WTC11 (cell line): ENCODE results near the gene PCDHB3. TPM values are rescaled to one million over a fixed set of nuclear protein-coding genes. Genes with fewer than 3 reads are reported as not detected.
"Not testable (repeated sequence)": the region's sequence is repeated elsewhere in the genome, so short reads cannot be mapped to it uniquely, and the experiment has no call there.

Experiments used
- ATAC-seq: fragments of 200-7000 bp; cut with Tn5 transposase; 2 replicates; pipeline ENCODE4 v1.10.0; 2021; ENCODE audit warnings: mild to moderate bottlenecking, moderate library complexity
- CTCF ChIA-PET: fragments of 300-600 bp; sonication (Branson Sonifier 250); formaldehyde crosslinking; loops from one replicate; lab custom pipeline; 2021; ENCODE audit warnings: antibody characterized with exemption; lab: Charles Lee
- POLR2A ChIA-PET: fragments of 350-600 bp; sonication (Branson Sonifier 250); formaldehyde crosslinking; loops from one replicate; lab custom pipeline; 2021; ENCODE audit warnings: antibody characterized with exemption; lab: Charles Lee
- DNase-seq: peaks from one replicate; pipeline ENCODE4 v3.0.0; 2021; ENCODE audit warnings: low spot score
- H3K27ac Mint-ChIP-seq: 2 replicates; pipeline ENCODE4 v1.8.0; 2021; ENCODE audit warnings: mixed read lengths
- H3K27me3 Mint-ChIP-seq: 2 replicates; pipeline ENCODE4 v1.8.0; 2021; ENCODE audit warnings: low read depth, mild to moderate bottlenecking, moderate library complexity, mixed read lengths
- H3K36me3 Mint-ChIP-seq: 2 replicates; pipeline ENCODE4 v1.8.0; 2021; ENCODE audit warnings: mixed read lengths
- H3K4me1 Mint-ChIP-seq: 2 replicates; pipeline ENCODE4 v1.8.0; 2022; ENCODE audit warnings: mixed read lengths
- H3K4me3 Mint-ChIP-seq: 2 replicates; pipeline ENCODE4 v1.8.0; 2021; ENCODE audit warnings: mild to moderate bottlenecking, moderate library complexity, mixed read lengths
- H3K9me3 Mint-ChIP-seq: 2 replicates; pipeline ENCODE4 v1.8.0; 2021; ENCODE audit warnings: mixed read lengths
- ATF3 ChIP-seq: sonication (generic); formaldehyde crosslinking; conservative IDR thresholded peaks from 2 replicates; pipeline ENCODE4 v1.8.1; 2022; ENCODE audit warnings: mild to moderate bottlenecking, missing genetic modification reagents
- CREB1 ChIP-seq: sonication (generic); formaldehyde crosslinking; IDR thresholded peaks from 2 replicates; pipeline ENCODE4 v1.8.0; 2023; ENCODE audit warnings: mild to moderate bottlenecking, missing genetic modification reagents
- CTCF ChIP-seq: fragments of 200-600 bp; IDR thresholded peaks from 2 replicates; pipeline ENCODE4 v1.8.0; 2022; ENCODE audit warnings: antibody characterized with exemption
- ETV6 ChIP-seq: sonication (generic); formaldehyde crosslinking; IDR thresholded peaks from 2 replicates; pipeline ENCODE4 v1.8.1; 2022; ENCODE audit warnings: mild to moderate bottlenecking, missing genetic modification reagents
- FOXJ3 ChIP-seq: sonication (generic); formaldehyde crosslinking; IDR thresholded peaks from 2 replicates; pipeline ENCODE4 v1.9.0; 2021; ENCODE audit warnings: missing genetic modification reagents, mild to moderate bottlenecking, borderline replicate concordance
- HMGA2 ChIP-seq: fragments of 250-450 bp; sonication (Bioruptor Pico); IDR thresholded peaks from 2 replicates; pipeline ENCODE4 v1.4.0; 2021; ENCODE audit warnings: mild to moderate bottlenecking, moderate library complexity
- IRF2 ChIP-seq: sonication (generic); formaldehyde crosslinking; IDR thresholded peaks from 2 replicates; pipeline ENCODE4 v1.8.0; 2022; ENCODE audit warnings: low read depth, missing genetic modification reagents, borderline replicate concordance
- NFATC4 ChIP-seq: fragments of 250-450 bp; sonication (Bioruptor Pico); IDR thresholded peaks from 2 replicates; pipeline ENCODE4 v1.9.0; 2021; ENCODE audit warnings: mild to moderate bottlenecking
- NR3C1 ChIP-seq: sonication (generic); formaldehyde crosslinking; conservative IDR thresholded peaks from 2 replicates; pipeline ENCODE4 v1.8.1; 2023; ENCODE audit warnings: low read depth, mild to moderate bottlenecking, missing genetic modification reagents
- RORB ChIP-seq: fragments of 250-450 bp; sonication (Bioruptor Pico); IDR thresholded peaks from 2 replicates; pipeline ENCODE4 v1.9.0; 2021; ENCODE audit warnings: mild to moderate bottlenecking
- SMAD4 ChIP-seq: sonication (generic); formaldehyde crosslinking; IDR thresholded peaks from 2 replicates; pipeline ENCODE4 v1.8.0; 2022; ENCODE audit warnings: mild to moderate bottlenecking, missing genetic modification reagents
- TEAD4 ChIP-seq: sonication (generic); formaldehyde crosslinking; IDR thresholded peaks from 2 replicates; pipeline ENCODE4 v1.8.0; 2022; ENCODE audit warnings: mild to moderate bottlenecking, missing genetic modification reagents
- TP53 ChIP-seq: sonication (generic); formaldehyde crosslinking; IDR thresholded peaks from 2 replicates; pipeline ENCODE4 v1.8.1; 2023; ENCODE audit warnings: mild to moderate bottlenecking, missing genetic modification reagents
- ZMAT4 ChIP-seq: fragments of 250-450 bp; sonication (Bioruptor Pico); IDR thresholded peaks from 2 replicates; pipeline ENCODE4 v1.9.0; 2021; ENCODE audit warnings: mild to moderate bottlenecking
- ZNF396 ChIP-seq: fragments of 250-450 bp; sonication (Bioruptor Pico); IDR thresholded peaks from 2 replicates; pipeline ENCODE4 v1.8.0; 2021; ENCODE audit warnings: mild to moderate bottlenecking, moderate library complexity, borderline replicate concordance
- ZNF512 ChIP-seq: sonication (generic); formaldehyde crosslinking; IDR thresholded peaks from 2 replicates; pipeline ENCODE4 v1.8.1; 2022; ENCODE audit warnings: missing genetic modification reagents, borderline replicate concordance
- total RNA-seq: library from RNA; stranded (reverse); gene quantifications from 3 replicates; pipeline ENCODE4 v1.2.3, GENCODE V29; 2021
- TF ChIP-seq, protein P1 (sequence below): sonication (generic); formaldehyde crosslinking; IDR thresholded peaks from 2 replicates; pipeline ENCODE4 v1.8.1; 2022; ENCODE audit warnings: mild to moderate bottlenecking, missing genetic modification reagents, moderate library complexity, borderline replicate concordance
- TF ChIP-seq, protein P2 (sequence below): sonication (generic); formaldehyde crosslinking; IDR thresholded peaks from 2 replicates; pipeline ENCODE4 v1.8.1; 2022; ENCODE audit warnings: low read depth, missing genetic modification reagents, borderline replicate concordance
- TF ChIP-seq, protein P3 (sequence below): sonication (generic); formaldehyde crosslinking; IDR thresholded peaks from 2 replicates; pipeline ENCODE4 v1.8.1; 2022; ENCODE audit warnings: low read depth, mild to moderate bottlenecking, moderate library complexity, missing genetic modification reagents, borderline replicate concordance

Gene PCDHB3
- total RNA-seq, 1 experiment from 2014 or later, result 6.4 TPM

GRCh38 chr5:141149812-141150211 is 49.5 kb downstream of the PCDHB3 start, which contains the start of gene PCDHB6 (continued):
- TF ChIP-seq ZNF512 (CRISPR knock-in tag), result no peak
- no peak for TF ChIP-seq CTCF
- TF ChIP-seq, protein P1, sequence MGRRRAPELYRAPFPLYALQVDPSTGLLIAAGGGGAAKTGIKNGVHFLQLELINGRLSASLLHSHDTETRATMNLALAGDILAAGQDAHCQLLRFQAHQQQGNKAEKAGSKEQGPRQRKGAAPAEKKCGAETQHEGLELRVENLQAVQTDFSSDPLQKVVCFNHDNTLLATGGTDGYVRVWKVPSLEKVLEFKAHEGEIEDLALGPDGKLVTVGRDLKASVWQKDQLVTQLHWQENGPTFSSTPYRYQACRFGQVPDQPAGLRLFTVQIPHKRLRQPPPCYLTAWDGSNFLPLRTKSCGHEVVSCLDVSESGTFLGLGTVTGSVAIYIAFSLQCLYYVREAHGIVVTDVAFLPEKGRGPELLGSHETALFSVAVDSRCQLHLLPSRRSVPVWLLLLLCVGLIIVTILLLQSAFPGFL, result no peak
- TF ChIP-seq FOXJ3 (CRISPR knock-in tag), result no peak
- no peak for TF ChIP-seq ZNF396 (CRISPR knock-in tag)
- no peak for TF ChIP-seq CREB1 (CRISPR knock-in tag)
- TF ChIP-seq ZMAT4, result no peak
- TF ChIP-seq, protein P2, sequence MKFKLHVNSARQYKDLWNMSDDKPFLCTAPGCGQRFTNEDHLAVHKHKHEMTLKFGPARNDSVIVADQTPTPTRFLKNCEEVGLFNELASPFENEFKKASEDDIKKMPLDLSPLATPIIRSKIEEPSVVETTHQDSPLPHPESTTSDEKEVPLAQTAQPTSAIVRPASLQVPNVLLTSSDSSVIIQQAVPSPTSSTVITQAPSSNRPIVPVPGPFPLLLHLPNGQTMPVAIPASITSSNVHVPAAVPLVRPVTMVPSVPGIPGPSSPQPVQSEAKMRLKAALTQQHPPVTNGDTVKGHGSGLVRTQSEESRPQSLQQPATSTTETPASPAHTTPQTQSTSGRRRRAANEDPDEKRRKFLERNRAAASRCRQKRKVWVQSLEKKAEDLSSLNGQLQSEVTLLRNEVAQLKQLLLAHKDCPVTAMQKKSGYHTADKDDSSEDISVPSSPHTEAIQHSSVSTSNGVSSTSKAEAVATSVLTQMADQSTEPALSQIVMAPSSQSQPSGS (CRISPR knock-in tag), result no peak
- TF ChIP-seq HMGA2 (CRISPR knock-in tag), result no peak

DNA sequence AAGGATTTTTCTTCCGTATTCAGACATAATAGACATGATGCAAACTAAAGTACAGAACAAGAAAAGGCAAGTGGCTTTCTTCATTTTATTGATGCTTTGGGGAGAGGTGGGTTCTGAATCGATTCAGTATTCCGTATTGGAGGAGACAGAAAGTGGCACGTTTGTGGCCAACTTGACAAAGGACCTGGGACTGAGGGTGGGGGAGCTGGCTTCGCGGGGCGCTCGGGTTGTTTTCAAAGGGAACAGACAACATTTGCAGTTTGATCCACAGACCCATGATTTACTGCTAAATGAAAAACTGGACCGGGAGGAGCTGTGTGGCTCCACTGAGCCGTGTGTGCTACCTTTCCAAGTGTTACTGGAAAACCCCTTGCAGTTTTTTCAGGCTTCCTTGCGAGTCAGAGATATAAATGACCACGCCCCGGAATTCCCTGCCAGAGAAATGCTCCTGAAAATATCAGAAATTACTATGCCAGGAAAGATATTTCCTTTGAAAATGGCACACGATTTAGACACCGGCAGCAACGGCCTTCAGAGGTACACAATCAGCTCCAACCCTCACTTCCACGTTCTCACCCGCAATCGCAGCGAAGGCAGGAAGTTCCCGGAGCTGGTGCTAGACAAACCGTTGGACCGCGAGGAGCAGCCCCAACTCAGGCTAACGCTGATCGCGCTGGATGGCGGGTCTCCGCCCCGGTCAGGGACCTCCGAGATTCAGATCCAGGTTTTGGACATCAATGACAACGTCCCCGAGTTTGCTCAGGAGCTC is 50.1 kb downstream of the PCDHB3 start:
- CTCF ChIA-PET, result interaction anchor here (0.8 to 1.8 kb wide), 19 partner anchors 9 to 413 kb away, joined by 3 to 22 read pairs (median 5); partner anchors contain the start of genes PCDHA8, PCDHB10, PCDHB11 and PCDHB14
- no peak overlapping the region for H3K4me3 Mint-ChIP-seq
- H3K4me1 Mint-ChIP-seq, result no peaks in the 10 kb centered on the region
- peaks cover 15% of the 10 kb centered on the region for H3K36me3 Mint-ChIP-seq
- no peak overlapping the region for H3K27ac Mint-ChIP-seq
- DNase-seq, result no peak
- POLR2A ChIA-PET, result no interaction called here
- ATAC-seq, result no peak
- H3K9me3 Mint-ChIP-seq, result peaks cover 18% of the 10 kb centered on the region
- TF ChIP-seq FOXJ3 (CRISPR knock-in tag), result no peak
- no peak for TF ChIP-seq NFATC4
- no peak for TF ChIP-seq RORB
- no peak for TF ChIP-seq TEAD4 (CRISPR knock-in tag)
- no peak for TF ChIP-seq SMAD4 (CRISPR knock-in tag)
- TF ChIP-seq ETV6, result no peak
- peaks cover 4% of the 10 kb centered on the region; the same call in 1 of the 2 replicates for H3K27me3 Mint-ChIP-seq

GRCh38 chr5:141150993-141151325 is 50.7 kb downstream of the PCDHB3 start:
- Mint-ChIP-seq H3K27me3 (peaks cover 4% of the 10 kb centered on the region; the same call in 1 of the 2 replicates), H3K9me3 (peaks cover 18% of the 10 kb centered on the region)

DNA sequence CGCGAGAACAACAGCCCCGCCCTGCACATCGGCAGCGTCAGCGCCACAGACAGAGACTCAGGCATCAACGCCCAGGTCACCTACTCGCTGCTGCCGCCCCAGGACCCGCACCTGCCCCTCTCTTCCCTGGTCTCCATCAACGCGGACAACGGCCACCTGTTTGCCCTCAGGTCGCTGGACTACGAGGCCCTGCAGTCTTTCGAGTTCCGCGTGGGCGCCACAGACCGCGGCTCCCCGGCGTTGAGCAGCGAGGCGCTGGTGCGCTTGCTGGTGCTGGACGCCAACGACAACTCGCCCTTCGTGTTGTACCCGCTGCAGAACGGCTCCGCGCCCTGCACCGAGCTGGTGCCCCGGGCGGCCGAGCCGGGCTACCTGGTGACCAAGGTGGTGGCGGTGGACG is 51.4 kb downstream of the PCDHB3 start:
- Mint-ChIP-seq H3K36me3 (peaks cover 16% of the 10 kb centered on the region), H3K9me3 (peaks cover 19% of the 10 kb centered on the region)
- H3K27ac Mint-ChIP-seq, H3K4me1 Mint-ChIP-seq, POLR2A ChIA-PET, ATAC-seq, DNase-seq, H3K4me3 Mint-ChIP-seq, H3K27me3 Mint-ChIP-seq: not testable (repeated sequence)
- CTCF ChIA-PET, result interaction anchor here (1.1 kb wide), 1 partner anchor 16 kb away, joined by 5 read pairs; the partner anchor contains the start of gene PCDHB5

More at GRCh38 chr5:141150993-141151325, 50.7 kb downstream of the PCDHB3 start:
- ATAC-seq, result no peak
- ChIA-PET CTCF (interaction anchor here (1.5 to 1.8 kb wide), 6 partner anchors 10 to 310 kb away, joined by 3 to 22 read pairs (median 6); partner anchors contain the start of genes PCDHA8, PCDHB4, PCDHB5 and PCDHB9), POLR2A (no interaction called here)
- Mint-ChIP-seq H3K27ac (no peak overlapping the region), H3K36me3 (peaks cover 15% of the 10 kb centered on the region), H3K4me1 (0 out of 2 replicates have a peak, but pooled peaks cover 4% of the 10 kb centered on the region), H3K4me3 (no peak overlapping the region)
- TF ChIP-seq, protein P3, sequence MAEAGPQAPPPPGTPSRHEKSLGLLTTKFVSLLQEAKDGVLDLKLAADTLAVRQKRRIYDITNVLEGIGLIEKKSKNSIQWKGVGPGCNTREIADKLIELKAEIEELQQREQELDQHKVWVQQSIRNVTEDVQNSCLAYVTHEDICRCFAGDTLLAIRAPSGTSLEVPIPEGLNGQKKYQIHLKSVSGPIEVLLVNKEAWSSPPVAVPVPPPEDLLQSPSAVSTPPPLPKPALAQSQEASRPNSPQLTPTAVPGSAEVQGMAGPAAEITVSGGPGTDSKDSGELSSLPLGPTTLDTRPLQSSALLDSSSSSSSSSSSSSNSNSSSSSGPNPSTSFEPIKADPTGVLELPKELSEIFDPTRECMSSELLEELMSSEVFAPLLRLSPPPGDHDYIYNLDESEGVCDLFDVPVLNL (CRISPR knock-in tag), result no peak
- no peak for TF ChIP-seq ATF3 (CRISPR knock-in tag)
- TF ChIP-seq NR3C1, result no peak
- TF ChIP-seq CREB1 (CRISPR knock-in tag), result no peak
- TF ChIP-seq IRF2 (CRISPR knock-in tag), result no peak
- TF ChIP-seq TP53, result no peak
- DNase-seq, result no peak

- peaks cover 24% of the 10 kb centered on the region for H3K9me3 Mint-ChIP-seq
- ATAC-seq, DNase-seq, H3K4me1 Mint-ChIP-seq, POLR2A ChIA-PET, H3K27me3 Mint-ChIP-seq, H3K27ac Mint-ChIP-seq, H3K4me3 Mint-ChIP-seq: not testable (repeated sequence)
- H3K36me3 Mint-ChIP-seq, result peaks cover 21% of the 10 kb centered on the region
- CTCF ChIA-PET, result interaction anchor here (0.9 to 1.1 kb wide), 3 partner anchors 17 to 41 kb away, joined by 3 to 5 read pairs (median 3); partner anchors contain the start of gene PCDHB5
Measured at GRCh38 chr5:141152096-141152495, 51.8 kb downstream of the PCDHB3 start.
